ENCODE data around the gene TRIM66. TPM values are rescaled to one million over a fixed set of nuclear protein-coding genes. Genes with fewer than 3 reads are reported as not detected.
A peak's percentile ranks its signal among the peaks of the same experiment; 100 is the strongest.

Gene TRIM66
- total RNA-seq, 1 donor from 2014 or later: 11.0 TPM

DNA sequence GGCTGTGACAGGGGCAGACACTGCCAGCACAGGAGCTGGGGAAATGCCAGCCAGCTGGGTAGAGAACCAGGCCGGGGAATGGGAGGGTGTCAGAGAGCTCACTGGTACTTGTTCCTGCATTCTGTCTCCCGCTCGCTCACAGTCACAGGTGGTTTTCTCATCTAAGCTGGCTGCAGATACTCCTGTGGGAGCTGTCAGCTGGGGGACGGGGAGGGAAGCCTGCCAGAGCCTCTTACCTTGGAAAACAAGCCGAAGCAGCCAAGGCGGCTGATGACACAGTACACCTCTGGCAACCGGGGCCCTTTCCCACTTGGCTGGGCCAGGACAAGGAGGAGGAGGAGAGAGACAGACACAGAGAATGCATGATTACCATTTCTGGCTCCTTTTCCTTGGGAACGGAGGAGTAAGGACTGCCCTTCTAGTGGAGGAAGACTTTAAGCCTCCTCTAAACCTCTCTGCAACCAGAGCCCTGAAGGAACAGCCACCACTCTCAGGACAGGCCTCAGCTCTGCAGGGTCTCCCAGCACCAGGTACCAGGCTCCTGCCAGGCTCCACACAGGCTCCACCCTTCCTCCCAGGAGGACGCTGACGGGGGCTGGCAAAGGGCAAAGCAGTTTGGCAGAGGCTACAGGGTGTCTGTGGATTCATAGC, 25.2 kb upstream of the TRIM66 start:
- no peak for ATAC-seq
- TF ChIP-seq, protein P1, sequence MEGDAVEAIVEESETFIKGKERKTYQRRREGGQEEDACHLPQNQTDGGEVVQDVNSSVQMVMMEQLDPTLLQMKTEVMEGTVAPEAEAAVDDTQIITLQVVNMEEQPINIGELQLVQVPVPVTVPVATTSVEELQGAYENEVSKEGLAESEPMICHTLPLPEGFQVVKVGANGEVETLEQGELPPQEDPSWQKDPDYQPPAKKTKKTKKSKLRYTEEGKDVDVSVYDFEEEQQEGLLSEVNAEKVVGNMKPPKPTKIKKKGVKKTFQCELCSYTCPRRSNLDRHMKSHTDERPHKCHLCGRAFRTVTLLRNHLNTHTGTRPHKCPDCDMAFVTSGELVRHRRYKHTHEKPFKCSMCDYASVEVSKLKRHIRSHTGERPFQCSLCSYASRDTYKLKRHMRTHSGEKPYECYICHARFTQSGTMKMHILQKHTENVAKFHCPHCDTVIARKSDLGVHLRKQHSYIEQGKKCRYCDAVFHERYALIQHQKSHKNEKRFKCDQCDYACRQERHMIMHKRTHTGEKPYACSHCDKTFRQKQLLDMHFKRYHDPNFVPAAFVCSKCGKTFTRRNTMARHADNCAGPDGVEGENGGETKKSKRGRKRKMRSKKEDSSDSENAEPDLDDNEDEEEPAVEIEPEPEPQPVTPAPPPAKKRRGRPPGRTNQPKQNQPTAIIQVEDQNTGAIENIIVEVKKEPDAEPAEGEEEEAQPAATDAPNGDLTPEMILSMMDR (IDR thresholded peaks at IDR 0.05): no peak
- H3K27ac ChIP-seq: peak overlapping the region; percentile 44
- no peaks in the 10 kb centered on the region for H3K9me3 ChIP-seq
- H3K36me3 ChIP-seq: peaks cover 77% of the 10 kb centered on the region
- DNase-seq: no peak
- H3K4me3 ChIP-seq: no peak overlapping the region
- intact Hi-C loops (cut with DNase I): no loop called here
- H3K27me3 ChIP-seq (ENCODE audit: low read depth): no peaks in the 10 kb centered on the region
- peaks cover 15% of the 10 kb centered on the region for H3K4me1 ChIP-seq

DNA sequence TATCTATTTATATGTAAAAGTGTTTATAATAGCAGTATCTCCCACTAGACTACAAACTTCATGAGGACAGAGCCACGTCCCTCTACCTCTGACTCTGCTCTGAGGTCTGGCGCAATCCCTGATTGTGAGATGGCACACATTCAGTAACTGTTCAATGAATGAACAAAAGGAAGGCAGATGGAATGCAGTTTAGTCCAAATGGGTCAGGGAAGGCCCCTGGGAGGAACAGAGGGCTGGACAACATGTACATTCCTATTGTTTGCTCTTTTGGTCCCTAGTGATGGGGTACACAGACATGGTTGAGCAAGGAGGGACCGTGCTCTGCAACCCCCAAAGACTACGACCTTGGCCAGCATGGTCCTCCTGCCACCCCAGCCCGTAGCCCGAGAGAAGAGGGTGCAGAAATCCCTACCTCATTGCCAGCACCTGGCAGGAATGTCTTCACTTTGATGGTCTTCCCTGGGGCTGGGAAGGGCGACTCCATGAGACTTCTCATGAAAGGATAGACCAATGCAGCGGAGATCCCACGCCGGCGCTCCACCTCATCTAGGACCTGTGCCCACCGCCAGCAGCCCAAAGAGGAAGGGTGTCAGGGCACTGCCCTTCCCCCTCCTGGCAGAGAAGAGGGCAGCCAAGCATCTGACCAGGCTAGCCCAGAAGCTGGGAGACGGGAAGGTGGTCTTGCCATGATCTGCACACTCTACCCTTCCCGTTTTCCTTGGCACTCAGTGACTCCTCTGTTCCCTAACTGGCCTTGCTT, 24.4 kb upstream of the TRIM66 start:
- intact Hi-C loops (cut with DNase I): no loop called here
- no peaks in the 10 kb centered on the region for H3K27me3 ChIP-seq (ENCODE audit: low read depth)
- TF ChIP-seq, protein P1 (IDR thresholded peaks at IDR 0.05): no peak
- H3K36me3 ChIP-seq: peaks cover 77% of the 10 kb centered on the region
- H3K9me3 ChIP-seq: no peaks in the 10 kb centered on the region
- peak overlapping the region; percentile 31 for H3K27ac ChIP-seq
- H3K4me1 ChIP-seq: peaks cover 15% of the 10 kb centered on the region
- ATAC-seq (no peak), DNase-seq (no peak)
- no peak overlapping the region for H3K4me3 ChIP-seq

DNA sequence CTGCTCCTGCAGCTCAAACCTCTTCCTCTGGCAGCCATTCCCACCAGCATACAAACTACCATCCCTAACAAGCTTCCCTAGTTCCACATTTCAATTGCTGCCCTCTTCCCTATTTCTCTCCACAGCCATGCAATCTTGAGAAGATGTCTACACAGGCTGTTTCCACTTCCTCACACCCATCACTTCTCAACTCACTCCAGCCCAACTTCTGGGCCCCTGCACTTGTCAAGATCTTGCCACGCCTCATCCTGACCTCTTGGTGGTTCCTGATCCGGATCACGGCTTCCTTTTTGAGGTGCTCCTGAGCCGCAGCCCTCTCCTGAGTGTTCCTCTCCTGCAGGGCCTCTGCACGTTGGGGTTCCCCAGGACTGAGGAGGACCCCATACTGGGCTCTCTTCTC, 22.7 kb upstream of the TRIM66 start:
- no peak overlapping the region for H3K27ac ChIP-seq
- ATAC-seq (peak; percentile 61 to 72), DNase-seq (peak; percentile 71)
- no peak overlapping the region for H3K4me3 ChIP-seq
- H3K27me3 ChIP-seq (ENCODE audit: low read depth): no peaks in the 10 kb centered on the region
- H3K36me3 ChIP-seq: peaks cover 73% of the 10 kb centered on the region
- H3K4me1 ChIP-seq: peaks cover 15% of the 10 kb centered on the region
- no peaks in the 10 kb centered on the region for H3K9me3 ChIP-seq
- TF ChIP-seq, protein P1 (IDR thresholded peaks at IDR 0.05): no peak
- intact Hi-C loops (cut with DNase I): no loop called here

DNA sequence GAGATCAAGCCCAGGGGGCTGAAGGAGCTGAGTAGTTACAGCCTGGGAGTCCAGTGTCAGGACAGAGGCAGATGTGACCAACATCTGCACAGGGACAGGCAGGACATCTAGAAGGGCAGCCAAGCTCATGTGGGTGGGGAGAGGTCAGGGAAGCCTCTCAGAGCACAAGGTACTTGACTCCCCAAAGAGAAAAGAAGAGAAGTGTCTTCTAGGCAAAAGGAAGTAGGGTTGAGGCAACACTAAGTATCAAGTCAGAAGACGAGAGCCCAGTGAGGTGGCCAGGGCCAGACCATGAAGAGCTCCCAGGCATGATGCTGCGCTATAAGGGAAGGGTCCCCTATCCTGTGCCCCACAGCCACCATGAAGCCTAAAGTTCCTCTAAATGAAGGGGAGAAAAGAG, 21.7 kb upstream of the TRIM66 start:
- TF ChIP-seq, protein P1 (IDR thresholded peaks at IDR 0.05): no peak
- Histone ChIP-seq H3K9me3 (no peaks in the 10 kb centered on the region), H3K4me1 (peaks cover 15% of the 10 kb centered on the region), H3K36me3 (peaks cover 77% of the 10 kb centered on the region), H3K4me3 (no peak overlapping the region), H3K27me3 (ENCODE audit: low read depth) (no peaks in the 10 kb centered on the region), H3K27ac (no peak overlapping the region)
- ATAC-seq (no peak), DNase-seq (no peak)
- intact Hi-C loops (cut with DNase I): no loop called here

DNA sequence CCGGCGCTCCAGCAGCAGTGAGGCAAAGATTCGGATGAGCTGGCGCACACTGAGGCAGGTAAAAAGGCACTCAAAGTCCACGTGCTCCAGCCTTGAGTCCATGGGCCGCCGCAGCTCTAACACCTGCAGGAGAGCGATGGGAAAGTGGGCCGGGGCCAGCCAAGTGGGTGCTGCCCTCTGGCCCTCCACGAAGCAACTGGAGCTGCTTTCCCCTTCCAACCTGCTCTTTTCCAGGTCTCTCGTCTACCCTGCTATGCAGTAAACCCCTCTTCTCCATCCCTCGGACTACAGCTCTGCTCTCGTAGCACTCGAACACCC, 20.1 kb upstream of the TRIM66 start:
- DNase-seq (no peak), ATAC-seq (no peak)
- intact Hi-C loops (cut with DNase I): no loop called here
- Histone ChIP-seq H3K4me3 (no peak overlapping the region), H3K36me3 (peaks cover 88% of the 10 kb centered on the region), H3K9me3 (no peaks in the 10 kb centered on the region), H3K4me1 (peaks cover 10% of the 10 kb centered on the region), H3K27ac (no peak overlapping the region), H3K27me3 (ENCODE audit: low read depth) (no peaks in the 10 kb centered on the region)
- TF ChIP-seq, protein P1 (IDR thresholded peaks at IDR 0.05): no peak
